H1 (cell line): Measurements from ENCODE around the gene NANOS2. TPM values are rescaled to one million over a fixed set of nuclear protein-coding genes. Genes with fewer than 3 reads are reported as not detected.

ENCODE experiments used
- JUN ChIP-seq: IDR thresholded peaks from 2 replicates; pipeline ENCODE4 v1.6.1; 2011; ENCODE audit warnings: low read depth, mild to moderate bottlenecking, improper control_type of control experiment, low read length
- KDM5A ChIP-seq: fragments of 200-600 bp; IDR thresholded peaks from 2 replicates; pipeline ENCODE4 v1.7.1; 2012; ENCODE audit warnings: mild to moderate bottlenecking, low read length, inconsistent platforms, mixed read lengths
- TAF1 ChIP-seq: IDR thresholded peaks from 2 replicates; pipeline ENCODE4 v1.6.1; 2011; ENCODE audit warnings: mild to moderate bottlenecking, low read depth, low read length
- TEAD4 ChIP-seq: IDR thresholded peaks from 2 replicates; pipeline ENCODE4 v1.6.1; 2012; ENCODE audit warnings: low read depth, low read length, inconsistent platforms, mixed read lengths
- YY1 ChIP-seq: IDR thresholded peaks from 2 replicates; pipeline ENCODE4 v1.6.1; 2011; ENCODE audit warnings: low read depth, mild to moderate bottlenecking, low read length
- polyA plus RNA-seq, 7 experiments: library from polyadenylated mRNA; depleted of rRNA in 3 of 7; stranded (reverse) in 5 of 7; unstranded in 2 of 7; fragments of >200 nt in 5 of 7; fragments of 200-250 nt in 2 of 7; gene quantifications; 1 replicate in 5 of 7; 2 replicates in 1 of 7; 4 replicates in 1 of 7; pipeline versions ENCODE4 v1.2.1 to v1.2.3, GENCODE V29; 2011 to 2013; ENCODE audit warnings: missing spikeins in 2 of 7, mixed read lengths in 2 of 7
- total RNA-seq: library from RNA; stranded (reverse); fragmentation: NEBNext Ultra II Directional; extraction: Animal tissue kit (Norgen Biotek cat#: 25700); gene quantifications from 2 replicates; pipeline ENCODE4 v1.2.1, GENCODE V29; 2021
- TF ChIP-seq, protein P1 (sequence below): IDR thresholded peaks from 2 replicates; pipeline ENCODE4 v1.6.1; 2012; ENCODE audit warnings: inconsistent platforms

NANOS2 gene
- total and polyA plus RNA-seq, 2 of the 8 experiments (the other 6 are each of a cell fraction or from before 2014, with no cell fraction given): 0.20 TPM; not detected in 1

DNA sequence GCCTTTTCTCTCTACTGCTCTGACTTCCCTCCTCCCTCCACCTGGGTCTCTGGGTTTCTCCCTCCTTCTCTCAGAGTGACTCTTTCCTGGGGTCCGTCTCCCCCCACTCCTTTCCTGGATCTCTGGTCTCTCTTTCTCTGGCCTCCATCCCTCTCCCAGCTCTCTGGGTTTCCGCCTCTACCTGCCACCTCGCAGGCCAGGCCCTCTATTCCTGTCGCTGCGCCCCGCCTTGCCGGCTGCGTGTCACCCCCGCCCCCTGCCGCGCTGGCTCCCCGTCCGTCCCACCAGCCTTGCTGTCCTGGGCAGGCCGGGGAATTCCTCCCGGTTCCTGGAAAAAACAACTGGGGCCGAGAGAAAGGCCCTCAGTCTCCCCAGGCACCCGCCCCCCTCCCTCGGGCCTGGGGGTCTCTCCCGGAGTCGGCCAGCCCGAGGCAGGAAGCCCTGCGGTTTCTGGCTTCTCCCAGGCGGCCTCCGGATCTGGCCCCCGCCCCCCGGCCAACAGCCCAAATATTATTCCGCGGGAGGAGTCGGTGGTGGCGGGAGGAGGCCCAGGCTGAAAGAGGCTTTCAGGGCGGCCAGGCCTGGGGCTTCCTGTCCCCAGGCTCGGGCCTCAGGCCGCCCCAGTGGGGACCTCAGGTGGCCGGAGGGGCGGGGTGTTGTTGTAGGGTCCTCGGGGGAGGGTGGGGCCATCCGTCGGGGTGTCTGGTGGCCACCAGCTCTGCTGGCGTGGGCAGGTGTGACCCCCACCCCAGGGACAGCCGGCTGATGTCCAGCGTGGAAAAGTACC lies 38.0 kb downstream of the NANOS2 start (continued):
- TF ChIP-seq, protein P1, sequence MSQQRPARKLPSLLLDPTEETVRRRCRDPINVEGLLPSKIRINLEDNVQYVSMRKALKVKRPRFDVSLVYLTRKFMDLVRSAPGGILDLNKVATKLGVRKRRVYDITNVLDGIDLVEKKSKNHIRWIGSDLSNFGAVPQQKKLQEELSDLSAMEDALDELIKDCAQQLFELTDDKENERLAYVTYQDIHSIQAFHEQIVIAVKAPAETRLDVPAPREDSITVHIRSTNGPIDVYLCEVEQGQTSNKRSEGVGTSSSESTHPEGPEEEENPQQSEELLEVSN: no peak
- TF ChIP-seq KDM5A: no peak
- no peak for TF ChIP-seq TAF1
- no peak for TF ChIP-seq JUN
- no peak for TF ChIP-seq TEAD4
- TF ChIP-seq YY1: no peak
